LoVo (cell line): ENCODE results near the gene HORMAD1.
"Not testable (repeated sequence)": the region's sequence is repeated elsewhere in the genome, so short reads cannot be mapped to it uniquely, and the experiment has no call there.

Experiments used
- DNase-seq: peaks from one replicate; pipeline ENCODE4 v3.0.0-alpha.2; 2016; ENCODE audit warnings: low spot score

The HORMAD1 gene, protein sequence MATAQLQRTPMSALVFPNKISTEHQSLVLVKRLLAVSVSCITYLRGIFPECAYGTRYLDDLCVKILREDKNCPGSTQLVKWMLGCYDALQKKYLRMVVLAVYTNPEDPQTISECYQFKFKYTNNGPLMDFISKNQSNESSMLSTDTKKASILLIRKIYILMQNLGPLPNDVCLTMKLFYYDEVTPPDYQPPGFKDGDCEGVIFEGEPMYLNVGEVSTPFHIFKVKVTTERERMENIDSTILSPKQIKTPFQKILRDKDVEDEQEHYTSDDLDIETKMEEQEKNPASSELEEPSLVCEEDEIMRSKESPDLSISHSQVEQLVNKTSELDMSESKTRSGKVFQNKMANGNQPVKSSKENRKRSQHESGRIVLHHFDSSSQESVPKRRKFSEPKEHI

DNA sequence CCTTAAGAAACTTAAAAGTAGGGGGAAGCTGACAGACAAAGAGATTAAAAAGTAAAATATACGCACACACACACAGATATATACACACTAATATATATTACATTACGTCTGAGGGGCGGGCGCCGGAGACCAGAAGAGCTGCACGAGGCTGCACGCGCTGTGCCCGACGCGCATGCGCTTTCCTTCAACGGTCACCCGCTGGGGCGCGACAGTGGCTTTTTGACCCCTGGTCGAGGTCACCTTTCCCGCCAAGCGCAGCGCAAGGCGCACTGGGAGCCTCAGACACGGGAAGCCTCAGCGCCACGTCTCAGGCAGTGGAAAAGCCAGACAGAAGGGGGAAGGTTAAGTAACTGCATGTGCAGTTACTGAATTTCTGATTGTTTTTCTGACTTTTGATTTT, at the start of gene HORMAD1:
HORMAD1 (minus strand) TSS at position 193 of the 400 bp plus-strand sequence. CDS start 1,390 bp downstream, outside the sequence.
- no peak for DNase-seq

GRCh38 chr1:150767704-150768103, 47.0 kb upstream of the HORMAD1 start:
- DNase-seq = not testable (repeated sequence)

DNA sequence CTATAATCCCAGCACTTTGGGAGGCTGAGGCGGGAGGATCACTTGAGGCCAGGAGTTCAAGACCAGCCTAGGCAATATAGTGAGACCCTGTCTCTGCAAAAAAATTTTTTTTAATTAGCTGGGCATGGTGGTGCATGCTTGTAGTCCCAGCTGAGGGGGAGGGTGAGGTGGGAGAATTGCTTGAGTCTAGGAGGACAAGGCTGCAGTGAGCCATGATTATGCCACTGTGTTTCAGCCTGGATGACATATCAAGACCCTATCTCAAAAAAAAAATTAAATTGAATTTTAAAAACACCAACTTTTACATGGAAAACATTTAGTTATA, 45.2 kb upstream of the HORMAD1 start:
- not testable (repeated sequence) for DNase-seq

DNA sequence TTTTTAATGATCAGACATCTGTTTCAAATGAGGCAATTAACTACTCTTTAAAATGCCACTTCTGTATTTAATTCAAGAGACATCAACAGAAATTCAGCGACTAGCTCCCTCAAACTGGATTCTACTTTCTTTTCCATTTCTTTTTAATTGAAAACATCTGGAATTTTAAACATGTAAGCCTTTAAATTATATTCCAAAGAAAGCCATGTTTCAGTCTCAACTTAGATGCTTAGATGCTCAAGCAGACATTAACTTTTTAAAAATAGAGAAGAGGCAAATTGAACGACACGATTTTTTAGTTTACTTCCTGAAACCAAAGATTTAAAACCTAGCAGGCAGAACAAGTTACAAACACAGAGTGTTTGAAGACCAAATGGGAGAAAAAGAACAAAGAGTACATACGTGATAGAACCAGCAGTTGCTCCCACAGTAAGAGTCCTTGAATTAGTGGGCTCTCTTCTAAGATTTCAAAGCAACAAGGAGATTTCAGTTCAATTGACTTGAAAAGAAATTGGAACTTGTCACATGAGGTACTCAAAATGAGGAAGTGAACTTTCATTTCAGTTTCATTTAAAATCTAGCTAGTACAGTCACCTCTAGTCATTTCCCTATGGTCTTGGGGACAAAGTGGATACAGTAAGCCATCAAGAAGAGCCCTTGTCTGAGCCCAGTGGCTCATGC, 44.7 kb upstream of the HORMAD1 start, which contains the start of gene CTSS:
CTSS (minus strand) TSS at position 483 of the 681 bp plus-strand sequence. CDS start 1,015 bp downstream, outside the sequence.
- DNase-seq = peak; percentile 32

- peak; percentile 1 for DNase-seq
Observed at GRCh38 chr1:150764617-150765101, 44.0 kb upstream of the HORMAD1 start.

GRCh38 chr1:150763018-150763417, 42.3 kb upstream of the HORMAD1 start:
- DNase-seq = no peak

DNA sequence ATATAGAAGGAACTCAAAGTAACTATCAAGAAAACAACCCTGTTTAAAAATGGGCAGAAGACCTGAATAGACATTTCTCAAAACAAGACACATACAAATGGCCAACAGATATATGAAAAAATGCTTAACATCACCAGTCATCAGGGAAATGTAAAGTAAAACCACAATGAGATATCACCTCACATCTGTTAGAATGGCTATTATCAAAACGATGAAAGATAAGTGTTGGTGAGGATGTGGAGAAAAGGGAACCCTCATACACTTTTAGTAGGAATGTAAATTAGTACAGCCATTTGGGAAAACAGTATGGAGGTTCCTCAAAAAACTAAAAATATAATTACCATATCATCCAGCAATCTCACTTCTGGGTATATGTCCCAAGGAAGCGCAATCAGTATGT, 41.9 kb upstream of the HORMAD1 start:
- DNase-seq = no peak

DNA sequence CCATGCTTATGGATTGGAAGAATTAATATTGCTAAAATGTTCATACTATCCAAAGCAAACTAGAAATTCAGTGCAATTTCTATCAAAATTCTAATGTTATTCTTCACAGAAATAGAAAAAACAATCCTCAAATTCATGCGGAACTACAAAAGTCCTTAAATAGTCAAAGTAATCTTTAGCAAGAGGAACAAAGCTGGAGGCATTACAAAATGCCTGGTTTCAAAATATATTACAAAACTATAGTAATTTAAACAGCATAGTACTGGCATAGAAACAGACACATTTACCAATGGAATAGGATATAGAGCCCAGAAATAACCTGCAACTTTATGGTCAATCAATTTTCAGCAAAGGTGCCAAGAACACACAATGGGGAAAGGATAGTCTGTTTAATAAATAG, 41.1 kb upstream of the HORMAD1 start:
- DNase-seq = no peak

GRCh38 chr1:150760013-150760412, 39.3 kb upstream of the HORMAD1 start:
- no peak for DNase-seq

DNA sequence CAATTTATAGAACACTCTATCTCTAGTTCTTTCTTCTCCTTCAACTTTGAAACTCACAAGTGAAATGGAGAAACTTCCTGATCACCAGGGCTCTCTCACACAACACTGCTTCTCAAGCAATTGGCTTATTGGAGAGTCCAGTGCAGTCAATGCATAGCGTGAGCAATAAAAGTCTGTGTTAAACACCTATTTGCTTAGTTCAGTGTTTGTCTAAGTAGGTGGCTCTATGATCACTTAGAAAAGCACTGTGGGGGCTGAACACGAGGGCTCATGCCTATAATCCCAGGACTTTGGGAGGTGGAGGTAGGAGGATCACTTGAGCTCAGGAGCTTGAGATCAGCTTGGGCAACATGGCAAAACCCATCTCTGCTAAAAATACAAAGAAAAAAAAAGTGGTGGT, 32.7 kb upstream of the HORMAD1 start:
- no peak for DNase-seq

DNA sequence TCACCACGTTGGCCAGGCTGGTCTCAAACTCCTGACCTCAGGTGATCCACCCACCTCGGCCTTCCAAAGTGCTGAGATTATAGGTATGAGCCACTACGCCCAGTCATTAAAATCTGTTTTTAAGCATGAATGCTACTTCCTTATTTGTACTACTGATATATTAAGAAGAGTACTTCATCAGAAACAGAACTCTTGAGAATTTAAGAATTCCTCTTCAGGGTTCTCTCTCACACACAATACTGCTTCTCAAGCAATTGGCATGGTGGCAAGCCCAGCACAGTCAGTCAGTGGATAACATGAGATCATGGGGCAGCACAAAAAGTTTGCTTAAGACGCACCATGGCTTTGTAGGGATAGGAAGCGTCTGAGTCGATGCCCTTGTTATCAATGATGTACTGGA, 30.7 kb upstream of the HORMAD1 start:
- no peak for DNase-seq

DNA sequence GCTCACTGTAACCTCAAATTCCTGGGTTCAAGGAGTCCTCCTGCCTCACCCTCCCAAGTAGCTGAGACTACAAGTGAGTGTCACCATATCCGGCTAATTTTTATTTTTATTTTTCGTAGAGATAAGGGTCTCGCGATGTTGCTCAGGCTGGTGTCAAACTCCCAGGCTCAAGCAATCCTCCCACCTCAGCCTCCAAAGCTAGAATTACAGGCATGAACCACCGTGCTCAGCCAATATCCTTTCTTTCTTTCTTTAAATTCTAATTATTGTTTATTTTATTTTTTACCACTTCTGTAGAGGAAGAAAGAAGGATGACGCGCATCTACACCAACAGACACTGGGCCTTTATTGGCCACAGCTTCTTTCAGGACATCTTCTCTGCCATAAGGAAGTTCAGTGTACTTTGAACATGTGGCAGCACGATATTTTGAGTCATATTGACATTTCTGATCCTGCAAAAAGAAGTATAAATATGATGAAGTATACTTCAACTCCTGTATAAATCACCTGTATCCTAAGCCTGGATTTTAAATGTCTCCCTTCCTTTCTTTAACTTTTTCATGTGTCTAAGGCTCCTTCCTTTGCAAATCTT, 29.1 kb upstream of the HORMAD1 start:
- DNase-seq = no peak

GRCh38 chr1:150748878-150749719, 28.4 kb upstream of the HORMAD1 start:
- no peak for DNase-seq

GRCh38 chr1:150730130-150730721, 9.5 kb upstream of the HORMAD1 start:
- no peak for DNase-seq

GRCh38 chr1:150724336-150724735, 3.6 kb upstream of the HORMAD1 start:
- no peak for DNase-seq

DNA sequence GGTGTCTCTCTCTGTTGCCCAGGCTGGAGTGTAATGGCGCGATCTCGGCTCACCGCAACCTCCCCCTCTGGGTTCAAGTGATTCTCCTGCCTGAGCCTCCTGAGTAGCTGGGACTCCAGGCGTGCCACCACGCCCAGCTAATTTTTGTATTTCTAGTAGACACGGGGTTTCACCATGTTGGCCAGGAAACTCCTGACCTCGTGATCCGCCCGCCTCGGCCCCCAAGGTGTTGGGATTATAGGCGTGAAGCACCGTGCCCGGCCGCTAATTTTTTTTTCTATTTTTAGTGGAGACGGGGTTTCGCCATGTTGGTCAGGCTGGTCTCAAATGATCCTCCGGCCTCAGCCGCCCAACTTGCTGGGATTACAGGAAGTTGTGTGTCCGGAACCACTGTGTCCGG, 597 bp downstream of the HORMAD1 start:
- no peak for DNase-seq

DNA sequence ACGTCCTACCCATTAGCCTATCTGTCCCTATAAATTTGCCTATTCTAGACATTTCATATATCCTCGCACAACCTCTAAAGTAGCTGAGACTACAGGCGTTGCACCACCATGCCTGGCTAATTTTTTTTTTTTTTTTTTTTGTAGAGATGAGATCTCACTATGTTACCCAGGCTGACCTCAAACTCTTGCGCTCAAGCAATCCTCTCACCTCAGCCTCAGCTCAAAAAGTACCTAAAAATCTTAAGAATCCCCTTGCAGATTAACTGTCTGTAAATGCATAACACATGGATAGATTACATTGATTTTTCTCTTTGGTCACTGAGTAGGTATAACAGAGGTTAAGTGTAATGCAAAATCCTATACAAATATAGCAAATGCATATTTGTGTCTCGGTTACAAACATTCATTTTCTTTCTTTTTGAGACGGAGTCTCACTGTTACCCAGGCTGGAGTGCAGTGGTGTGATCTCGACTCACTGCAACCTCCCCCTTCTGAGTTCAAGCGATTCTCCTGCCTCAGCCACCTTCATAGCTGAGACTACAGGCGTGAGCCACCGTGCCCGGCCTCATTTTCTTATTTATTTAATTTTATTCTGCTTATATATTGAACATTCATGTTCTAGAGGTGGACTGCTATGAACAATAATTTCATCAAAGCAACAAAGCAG, 2.3 kb downstream of the HORMAD1 start:
- DNase-seq = no peak

- not testable (repeated sequence) for DNase-seq
Observed at GRCh38 chr1:150709031-150709430, 11.7 kb downstream of the HORMAD1 start.

GRCh38 chr1:150708595-150708994, 12.1 kb downstream of the HORMAD1 start:
- no peak for DNase-seq

- no peak for DNase-seq
Observed at GRCh38 chr1:150706091-150706490, 14.6 kb downstream of the HORMAD1 start.

- no peak for DNase-seq
Observed at GRCh38 chr1:150703427-150703826, 17.3 kb downstream of the HORMAD1 start.
